8988T (cell line): ENCODE data around the gene ISLR2.
A peak's percentile ranks its signal among the peaks of the same experiment; 100 is the strongest.

Experiments used
- DNase-seq: peaks from one replicate; pipeline ENCODE4 v3.0.0; 2011

The ISLR2 gene

GRCh38 chr15:74129586-74130154 is 716 bp upstream of the ISLR2 start:
- no peak for DNase-seq

GRCh38 chr15:74130849-74131627 is 652 bp downstream of the ISLR2 start:
- DNase-seq: no peak

GRCh38 chr15:74131628-74132413 is 1.4 kb downstream of the ISLR2 start:
- DNase-seq: no peak

DNA sequence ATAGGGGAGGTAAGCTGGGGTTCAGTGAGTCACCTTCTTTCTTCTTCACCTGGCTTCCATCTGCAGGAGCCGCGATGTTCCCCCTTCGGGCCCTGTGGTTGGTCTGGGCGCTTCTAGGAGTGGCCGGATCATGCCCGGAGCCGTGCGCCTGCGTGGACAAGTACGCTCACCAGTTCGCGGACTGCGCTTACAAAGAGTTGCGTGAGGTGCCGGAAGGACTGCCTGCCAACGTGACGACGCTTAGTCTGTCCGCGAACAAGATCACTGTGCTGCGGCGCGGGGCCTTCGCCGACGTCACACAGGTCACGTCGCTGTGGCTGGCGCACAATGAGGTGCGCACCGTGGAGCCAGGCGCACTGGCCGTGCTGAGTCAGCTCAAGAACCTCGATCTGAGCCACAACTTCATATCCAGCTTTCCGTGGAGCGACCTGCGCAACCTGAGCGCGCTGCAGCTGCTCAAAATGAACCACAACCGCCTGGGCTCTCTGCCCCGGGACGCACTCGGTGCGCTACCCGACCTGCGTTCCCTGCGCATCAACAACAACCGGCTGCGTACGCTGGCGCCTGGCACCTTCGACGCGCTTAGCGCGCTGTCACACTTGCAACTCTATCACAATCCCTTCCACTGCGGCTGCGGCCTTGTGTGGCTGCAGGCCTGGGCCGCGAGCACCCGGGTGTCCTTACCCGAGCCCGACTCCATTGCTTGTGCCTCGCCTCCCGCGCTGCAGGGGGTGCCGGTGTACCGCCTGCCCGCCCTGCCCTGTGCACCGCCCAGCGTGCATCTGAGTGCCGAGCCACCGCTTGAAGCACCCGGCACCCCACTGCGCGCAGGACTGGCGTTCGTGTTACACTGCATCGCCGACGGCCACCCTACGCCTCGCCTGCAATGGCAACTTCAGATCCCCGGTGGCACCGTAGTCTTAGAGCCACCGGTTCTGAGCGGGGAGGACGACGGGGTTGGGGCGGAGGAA is 2.6 kb downstream of the ISLR2 start:
- no peak for DNase-seq

DNA sequence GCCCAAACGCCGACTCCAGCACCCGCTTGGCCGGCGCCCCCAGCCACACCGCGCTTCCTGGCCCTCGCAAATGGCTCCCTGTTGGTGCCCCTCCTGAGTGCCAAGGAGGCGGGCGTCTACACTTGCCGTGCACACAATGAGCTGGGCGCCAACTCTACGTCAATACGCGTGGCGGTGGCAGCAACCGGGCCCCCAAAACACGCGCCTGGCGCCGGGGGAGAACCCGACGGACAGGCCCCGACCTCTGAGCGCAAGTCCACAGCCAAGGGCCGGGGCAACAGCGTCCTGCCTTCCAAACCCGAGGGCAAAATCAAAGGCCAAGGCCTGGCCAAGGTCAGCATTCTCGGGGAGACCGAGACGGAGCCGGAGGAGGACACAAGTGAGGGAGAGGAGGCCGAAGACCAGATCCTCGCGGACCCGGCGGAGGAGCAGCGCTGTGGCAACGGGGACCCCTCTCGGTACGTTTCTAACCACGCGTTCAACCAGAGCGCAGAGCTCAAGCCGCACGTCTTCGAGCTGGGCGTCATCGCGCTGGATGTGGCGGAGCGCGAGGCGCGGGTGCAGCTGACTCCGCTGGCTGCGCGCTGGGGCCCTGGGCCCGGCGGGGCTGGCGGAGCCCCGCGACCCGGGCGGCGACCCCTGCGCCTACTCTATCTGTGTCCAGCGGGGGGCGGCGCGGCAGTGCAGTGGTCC is 3.5 kb downstream of the ISLR2 start:
- no peak for DNase-seq

DNA sequence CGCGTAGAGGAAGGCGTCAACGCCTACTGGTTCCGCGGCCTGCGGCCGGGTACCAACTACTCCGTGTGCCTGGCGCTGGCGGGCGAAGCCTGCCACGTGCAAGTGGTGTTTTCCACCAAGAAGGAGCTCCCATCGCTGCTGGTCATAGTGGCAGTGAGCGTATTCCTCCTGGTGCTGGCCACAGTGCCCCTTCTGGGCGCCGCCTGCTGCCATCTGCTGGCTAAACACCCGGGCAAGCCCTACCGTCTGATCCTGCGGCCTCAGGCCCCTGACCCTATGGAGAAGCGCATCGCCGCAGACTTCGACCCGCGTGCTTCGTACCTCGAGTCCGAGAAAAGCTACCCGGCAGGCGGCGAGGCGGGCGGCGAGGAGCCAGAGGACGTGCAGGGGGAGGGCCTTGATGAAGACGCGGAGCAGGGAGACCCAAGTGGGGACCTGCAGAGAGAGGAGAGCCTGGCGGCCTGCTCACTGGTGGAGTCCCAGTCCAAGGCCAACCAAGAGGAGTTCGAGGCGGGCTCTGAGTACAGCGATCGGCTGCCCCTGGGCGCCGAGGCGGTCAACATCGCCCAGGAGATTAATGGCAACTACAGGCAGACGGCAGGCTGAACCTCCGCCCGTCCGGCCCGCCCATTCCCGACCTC is 4.1 kb downstream of the ISLR2 start:
- DNase-seq: peak; percentile 80

DNA sequence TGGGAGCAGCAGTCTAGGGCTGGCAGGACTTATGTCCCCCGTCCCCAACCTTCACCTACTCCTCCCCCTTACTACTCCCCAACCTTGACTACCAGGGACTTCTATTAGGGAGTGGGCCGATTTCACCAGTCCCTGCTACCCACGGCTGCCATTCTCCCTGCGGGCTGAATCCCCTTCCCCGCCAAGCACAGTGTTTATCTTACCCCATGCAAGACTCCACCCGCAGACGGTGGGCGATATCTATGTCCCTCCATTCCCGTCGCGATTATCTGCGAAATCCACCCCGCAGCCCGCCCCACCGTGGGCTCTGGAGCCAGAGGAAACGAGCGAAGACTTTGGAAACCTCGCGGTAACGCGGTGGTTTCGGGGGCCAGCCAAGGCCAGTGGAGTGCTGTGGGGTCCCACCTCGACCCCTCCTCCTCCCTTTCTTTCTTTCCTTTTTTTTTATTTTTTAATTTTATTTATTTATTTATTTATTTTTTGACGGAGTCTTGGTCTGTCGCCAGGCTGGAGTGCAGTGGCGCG is 4.7 kb downstream of the ISLR2 start:
- no peak for DNase-seq

- DNase-seq: no peak
Observed at GRCh38 chr15:74136540-74136813, 6.1 kb downstream of the ISLR2 start.

DNA sequence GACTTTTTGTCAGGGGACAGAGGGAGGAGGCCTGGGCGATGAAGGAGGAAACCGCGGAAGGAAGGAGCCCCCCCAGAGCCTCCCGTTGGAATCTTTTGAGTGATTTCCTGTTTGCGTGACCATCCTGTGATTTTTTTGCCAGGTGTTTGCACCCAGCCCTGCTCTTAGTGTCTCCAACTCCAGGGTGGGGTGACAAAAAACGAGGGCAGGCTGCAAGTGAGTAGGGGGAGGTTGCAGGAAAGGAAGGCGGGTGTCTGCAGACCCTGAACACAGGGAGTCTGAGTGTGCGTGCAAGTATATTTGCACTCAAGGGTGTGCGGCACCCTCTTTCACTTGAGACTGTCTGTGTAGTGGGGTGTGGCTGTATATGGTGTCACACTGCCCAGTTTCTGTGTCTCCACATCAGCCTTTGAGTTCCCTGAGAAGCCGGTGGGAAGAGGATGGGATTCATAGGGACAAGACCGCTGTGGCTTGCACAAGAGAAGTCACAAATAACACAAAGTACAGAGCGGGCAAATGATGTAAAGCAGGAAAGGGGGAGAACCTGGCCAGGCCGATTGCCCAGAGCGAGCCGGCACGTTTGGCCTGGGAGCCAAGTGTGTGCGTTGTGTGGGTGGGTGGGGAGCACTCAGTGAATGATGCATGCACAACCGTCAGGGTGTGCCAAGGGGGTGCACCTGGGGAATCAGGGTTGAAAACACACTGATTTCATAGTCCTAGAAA is 6.6 kb downstream of the ISLR2 start:
- DNase-seq: no peak

DNA sequence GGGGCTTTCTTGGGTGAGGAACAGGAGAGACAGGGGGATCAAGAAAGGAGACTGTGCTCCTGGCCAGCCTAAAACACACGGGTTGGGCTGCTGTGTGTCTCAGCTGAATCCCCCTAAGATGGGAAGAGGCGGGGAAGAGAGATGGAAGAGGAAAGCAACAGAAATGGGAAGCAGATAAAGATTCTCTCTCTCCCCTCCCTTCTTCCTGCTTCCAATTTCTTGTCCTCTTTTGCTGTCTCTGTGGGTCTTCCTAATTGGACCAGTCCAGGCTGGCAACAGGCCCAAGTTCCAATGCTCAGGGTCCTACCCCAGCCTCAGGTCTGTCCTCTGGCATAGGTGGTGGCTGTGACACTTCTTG is 7.1 kb downstream of the ISLR2 start:
- no peak for DNase-seq

DNA sequence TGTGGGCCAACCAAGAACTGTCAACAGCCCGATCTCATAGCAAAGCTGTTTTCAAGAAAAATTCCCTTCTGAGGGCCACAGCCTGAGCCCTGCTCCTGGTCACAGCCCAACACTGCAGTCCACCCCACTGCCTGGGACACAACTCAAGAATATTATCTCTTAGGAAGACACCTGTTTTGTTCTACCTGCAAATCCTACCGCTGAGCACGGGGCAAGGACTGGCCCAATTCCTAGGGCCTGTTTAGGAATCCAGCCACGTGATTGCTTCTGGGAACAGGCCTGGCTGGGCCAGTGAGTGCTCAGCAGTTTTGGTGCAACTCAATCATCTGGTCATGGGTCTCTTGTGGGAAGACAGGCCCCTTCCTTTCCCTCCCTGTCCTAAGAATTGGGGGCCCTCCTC is 8.3 kb downstream of the ISLR2 start:
- no peak for DNase-seq

DNA sequence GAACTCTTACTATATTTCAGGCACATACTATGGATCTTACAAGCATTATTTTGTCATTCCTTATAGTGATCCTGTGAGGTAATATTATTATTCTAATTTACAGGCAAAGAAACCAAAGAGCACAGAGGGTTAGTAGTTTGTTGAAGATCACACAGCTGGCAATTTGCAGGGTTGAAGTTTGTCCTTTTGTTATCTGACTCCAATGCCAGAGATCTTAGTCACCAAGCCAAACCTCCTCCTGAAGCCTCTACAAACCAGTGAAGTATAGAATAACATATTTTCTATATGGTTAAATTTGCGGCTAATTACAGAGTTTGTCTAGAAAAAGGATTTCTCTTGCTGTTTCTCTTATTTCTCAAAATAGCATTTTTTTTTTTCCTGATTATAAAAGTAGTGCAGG is 11.2 kb downstream of the ISLR2 start:
- DNase-seq: no peak

- no peak for DNase-seq
Observed at GRCh38 chr15:74144153-74144775, 13.9 kb downstream of the ISLR2 start.

DNA sequence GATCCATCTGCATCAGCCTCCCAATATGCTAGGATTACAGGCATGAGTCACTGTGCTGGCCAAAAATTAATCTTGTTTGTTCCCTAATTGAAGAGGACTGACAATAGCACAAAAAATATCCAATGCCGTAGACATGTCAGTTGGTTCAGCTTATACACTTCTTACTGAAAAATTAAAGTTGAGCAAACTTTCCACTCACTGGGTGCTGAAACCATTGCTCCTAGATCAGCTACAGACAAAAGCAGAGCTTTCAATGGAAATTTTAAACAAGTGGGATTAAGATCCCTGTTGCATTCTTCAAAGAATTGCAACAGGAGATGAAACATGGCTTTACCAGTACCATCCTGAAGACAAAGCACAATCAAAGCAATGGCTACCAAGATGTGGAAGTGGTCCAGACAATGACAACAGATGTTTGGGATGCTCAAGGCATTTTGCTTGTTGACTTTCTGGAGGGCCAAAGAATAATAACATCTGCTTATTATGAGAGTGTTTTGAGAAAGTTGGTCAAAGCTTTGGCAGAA is 16.0 kb downstream of the ISLR2 start:
- no peak for DNase-seq

DNA sequence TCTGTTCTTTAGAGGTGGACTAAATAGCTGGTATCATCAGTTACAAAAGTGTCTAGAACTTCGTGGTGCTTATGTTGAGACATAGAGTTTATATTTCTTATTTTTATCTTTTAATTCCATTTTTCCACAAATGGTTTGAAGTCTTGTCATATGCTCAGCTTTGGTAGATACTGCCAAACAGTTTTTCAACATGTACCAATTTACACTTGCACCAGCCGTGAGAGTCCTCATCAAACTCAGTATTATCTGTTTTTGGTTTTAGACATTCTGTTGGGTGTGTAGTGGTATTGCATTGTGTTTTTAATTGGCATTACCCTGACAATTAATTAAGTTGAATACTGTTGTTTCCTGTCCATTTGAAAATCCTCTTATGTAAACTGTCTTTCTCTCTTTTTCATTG is 16.7 kb downstream of the ISLR2 start:
- DNase-seq: no peak

- DNase-seq: no peak
Observed at GRCh38 chr15:74155766-74156417, 25.5 kb downstream of the ISLR2 start.

DNA sequence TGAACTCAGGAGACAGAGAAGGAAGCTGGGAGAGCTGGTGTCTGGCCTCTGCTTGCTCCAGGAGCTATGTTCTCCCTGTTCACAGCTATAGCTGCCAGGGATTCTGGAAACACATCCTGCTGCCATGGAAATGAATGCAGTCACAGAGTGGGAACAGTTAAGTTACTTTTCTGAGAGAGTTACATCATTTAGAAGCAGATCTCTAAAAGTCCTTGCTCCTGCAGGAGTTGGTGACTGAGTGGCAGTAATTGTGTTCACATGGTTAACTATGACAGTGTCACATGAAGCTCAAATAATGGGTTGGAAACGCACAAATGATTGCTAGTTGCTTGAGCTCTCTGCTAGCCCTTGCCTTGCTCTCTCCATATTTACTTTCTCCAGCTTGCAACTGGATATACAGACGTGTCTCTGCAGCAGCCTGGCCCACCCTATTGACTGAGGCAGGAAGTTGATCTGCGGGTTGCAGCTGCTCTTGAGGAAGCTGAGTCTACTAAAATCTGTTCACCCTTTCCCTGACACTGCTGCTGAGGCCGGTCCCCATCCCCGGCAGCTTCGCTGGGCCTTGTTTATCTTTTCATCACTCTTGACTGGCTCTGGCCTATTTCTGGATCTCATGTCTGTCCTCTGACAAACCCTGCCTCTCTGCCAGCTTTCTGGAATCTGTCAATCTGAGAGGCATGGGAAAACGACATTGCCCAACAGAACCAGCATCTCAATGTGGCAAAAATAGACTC is 26.5 kb downstream of the ISLR2 start:
- DNase-seq: no peak

DNA sequence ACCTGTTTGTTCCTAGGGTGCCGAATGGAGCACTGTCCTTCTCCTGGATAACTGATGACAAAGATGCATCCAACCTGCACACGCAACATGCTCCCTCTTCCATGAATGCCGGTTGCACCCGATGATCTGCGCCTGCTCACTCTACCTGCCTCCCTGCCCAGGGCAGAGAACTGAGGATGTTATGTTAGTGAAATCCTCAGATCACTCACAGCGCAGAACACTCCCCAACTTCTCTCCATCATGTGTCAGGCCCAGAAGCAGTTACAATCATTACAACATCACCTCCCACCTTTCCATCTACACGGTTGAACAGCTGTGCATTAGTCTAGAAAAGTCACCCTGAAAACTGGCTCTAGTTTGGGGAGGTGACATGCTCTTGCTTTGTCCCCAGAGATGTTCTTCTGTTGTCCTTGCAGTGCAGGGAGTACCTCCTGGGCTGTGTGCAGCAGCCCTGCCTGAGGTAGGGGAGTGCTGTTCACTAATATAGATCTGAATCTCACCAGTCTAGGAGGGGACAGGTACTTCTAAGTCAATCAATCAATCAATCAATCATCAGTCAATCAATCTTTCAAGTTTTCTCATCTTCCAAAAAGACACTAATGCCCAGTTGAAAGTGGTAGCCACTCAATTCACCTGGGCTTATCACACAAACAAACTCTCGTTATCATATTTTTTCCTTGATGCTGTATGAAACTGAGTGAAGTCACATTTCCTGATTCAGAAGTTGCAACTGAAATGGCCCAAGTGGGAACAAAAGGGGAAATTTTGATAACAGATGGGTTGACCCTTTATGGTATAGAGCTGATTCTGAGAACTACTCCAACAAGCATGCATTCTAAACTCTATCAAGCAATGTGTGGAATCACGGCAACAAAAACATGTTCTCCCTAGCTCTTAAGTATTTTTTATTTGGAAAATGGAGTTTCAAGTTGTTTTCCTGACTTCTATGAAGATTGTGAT is 27.8 kb downstream of the ISLR2 start:
- no peak for DNase-seq
